Pons (tissue), 1 donor: ENCODE results near the gene BSPRY.
"Not testable (repeated sequence)": the region's sequence is repeated elsewhere in the genome, so short reads cannot be mapped to it uniquely, and the experiment has no call there.

ENCODE experiments used
- DNase-seq: peaks from one replicate; pipeline ENCODE4 v3.0.0-alpha.2; 2016; ENCODE audit warnings: low spot score

Gene BSPRY

GRCh38 chr9:113395000-113395861 lies 45.9 kb downstream of the BSPRY start:
- DNase-seq: no peak

DNA sequence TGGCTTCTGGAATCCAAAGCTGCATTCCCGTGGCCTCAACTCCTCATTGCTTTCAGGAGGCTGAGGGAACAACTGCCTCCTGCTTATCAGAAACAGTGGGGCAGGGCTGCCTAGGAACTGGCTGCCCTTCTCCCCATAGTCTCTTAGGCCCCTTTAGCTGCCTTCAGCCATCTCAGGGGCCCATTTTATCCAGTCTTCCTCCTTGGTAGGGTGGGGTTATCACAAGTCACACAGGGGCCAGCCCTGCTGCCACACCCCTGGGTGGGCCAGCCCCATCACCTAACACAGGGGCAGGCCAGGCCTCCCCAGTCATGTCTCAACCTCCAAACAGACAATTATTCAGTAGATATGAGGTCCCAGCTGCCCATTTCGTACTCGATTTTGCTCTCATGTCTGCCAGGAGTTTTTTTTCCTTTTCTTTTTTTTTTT lies 47.9 kb downstream of the BSPRY start:
- DNase-seq: no peak

DNA sequence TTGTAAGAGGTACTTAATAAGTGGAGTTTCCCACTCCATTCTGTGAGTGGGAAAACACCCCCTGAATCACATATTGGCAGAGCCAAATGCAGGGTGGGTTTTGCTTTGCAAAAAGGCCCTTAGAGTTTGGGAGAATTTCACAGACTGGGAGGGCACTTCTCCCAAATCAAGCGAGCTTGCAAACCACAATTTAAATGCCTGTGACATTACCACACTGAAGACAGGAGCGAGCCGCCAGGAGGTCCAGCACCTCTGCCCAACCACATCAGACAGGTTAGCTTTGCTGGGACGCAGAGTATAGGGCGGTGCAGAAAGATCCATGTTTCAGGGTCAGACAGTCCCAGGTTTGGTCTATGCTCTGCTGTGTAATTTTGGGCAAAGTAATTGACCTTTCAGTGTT lies 49.5 kb downstream of the BSPRY start:
- no peak for DNase-seq

DNA sequence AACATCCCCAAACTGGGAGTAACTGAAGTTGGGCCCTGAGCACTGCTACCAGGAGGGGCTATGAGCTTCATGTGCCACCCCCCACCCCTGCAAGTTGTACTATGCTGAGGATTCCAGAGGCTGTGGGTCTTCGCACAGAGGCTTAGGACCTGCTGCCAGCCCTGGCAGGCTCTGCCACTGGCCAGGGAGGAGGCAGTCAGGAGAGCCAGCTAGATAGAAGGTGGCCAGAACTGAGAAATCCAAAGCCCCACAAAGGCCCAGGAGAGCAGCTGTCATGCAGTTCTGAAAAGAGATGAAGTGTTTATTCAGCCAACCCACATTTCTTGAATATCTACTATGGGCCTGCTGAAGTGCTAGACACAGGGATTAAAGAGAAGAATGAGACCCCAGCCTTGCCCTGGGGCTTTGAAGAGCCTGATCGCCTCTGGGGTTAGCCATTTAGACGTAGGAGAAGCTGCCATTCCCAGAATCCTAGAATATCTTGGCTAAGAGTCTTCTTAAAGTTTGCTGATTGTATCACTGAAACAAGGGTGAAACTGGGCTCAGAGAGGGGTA lies 50.4 kb downstream of the BSPRY start:
- DNase-seq: no peak

- DNase-seq: peak; percentile 99
Measured at GRCh38 chr9:113401027-113401792, 51.9 kb downstream of the BSPRY start, which contains the start of gene ALAD. Gene ALAD (minus strand): TSS chr9:113401284. CDS start chr9:113393559, 7,725 bp downstream.

GRCh38 chr9:113403646-113404045 lies 54.3 kb downstream of the BSPRY start:
- peak; percentile 30 for DNase-seq

DNA sequence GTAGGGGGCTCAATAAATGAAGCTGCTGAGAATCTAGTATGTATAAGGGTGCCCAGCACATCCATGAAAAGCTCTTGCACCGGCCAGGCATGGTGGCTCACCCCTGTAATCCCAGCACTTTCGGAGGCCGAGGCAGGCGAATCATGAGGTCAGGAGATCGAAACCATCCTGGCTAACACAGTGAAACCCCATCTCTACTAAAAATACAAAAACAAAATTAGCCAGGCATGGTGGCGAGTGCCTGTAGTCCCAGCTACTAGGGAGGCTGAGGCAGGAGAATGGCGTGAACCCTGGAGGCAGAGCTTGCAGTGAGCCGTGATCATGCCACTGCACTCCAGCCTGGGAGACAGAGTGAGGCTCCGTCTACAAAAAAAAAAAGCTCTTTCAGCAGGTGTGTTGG lies 57.0 kb downstream of the BSPRY start:
- DNase-seq: not testable (repeated sequence)

GRCh38 chr9:113406873-113407511 lies 57.7 kb downstream of the BSPRY start:
- peak; percentile 74 for DNase-seq

GRCh38 chr9:113409481-113409880 lies 60.1 kb downstream of the BSPRY start:
- DNase-seq: no peak

GRCh38 chr9:113409883-113410206 lies 60.5 kb downstream of the BSPRY start:
- no peak for DNase-seq

DNA sequence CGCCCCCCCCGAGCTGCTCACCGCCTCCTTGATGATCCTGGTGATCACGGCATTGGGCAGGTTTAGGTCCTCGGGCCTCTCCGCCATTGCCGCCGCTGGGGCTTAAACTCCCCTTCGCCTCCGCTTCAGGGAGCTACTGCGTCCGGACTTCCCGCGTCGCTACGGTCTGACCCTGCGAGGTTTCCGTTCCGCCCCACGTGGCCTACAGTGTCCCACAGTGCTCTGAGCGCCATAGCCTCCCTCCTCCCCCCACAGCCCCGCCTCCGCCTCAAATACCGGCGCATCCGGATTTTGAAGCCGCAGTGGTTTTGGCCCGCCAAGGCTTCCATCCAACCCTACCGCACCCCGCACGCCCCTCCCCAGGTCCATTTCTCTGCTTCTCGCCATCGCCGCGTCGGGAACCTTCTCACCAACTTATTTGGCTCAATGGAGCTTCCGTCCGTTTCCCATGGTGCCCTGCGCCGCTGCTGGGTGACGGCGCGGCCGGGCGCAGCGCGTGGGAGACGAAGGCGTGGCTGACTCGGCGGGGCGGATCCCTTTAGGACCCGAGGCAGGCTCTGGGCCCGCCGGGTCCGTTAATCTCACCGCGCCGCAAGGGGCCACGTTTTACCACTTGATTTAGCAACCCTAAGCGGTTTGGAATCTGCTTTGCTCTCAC lies 61.0 kb downstream of the BSPRY start, which contains the start of the genes C9orf43 and POLE3:
Gene C9orf43 (plus strand): TSS at position 541 of the 658 bp plus-strand sequence. CDS start 2,747 bp downstream, outside the sequence.
Gene POLE3 (minus strand): TSS at position 469 of the 658 bp plus-strand sequence. CDS start 382 bp downstream, at position 87.
- peak; percentile 89 for DNase-seq

- peak; percentile 37 for DNase-seq
Measured at GRCh38 chr9:113416149-113416721, 66.9 kb downstream of the BSPRY start.

DNA sequence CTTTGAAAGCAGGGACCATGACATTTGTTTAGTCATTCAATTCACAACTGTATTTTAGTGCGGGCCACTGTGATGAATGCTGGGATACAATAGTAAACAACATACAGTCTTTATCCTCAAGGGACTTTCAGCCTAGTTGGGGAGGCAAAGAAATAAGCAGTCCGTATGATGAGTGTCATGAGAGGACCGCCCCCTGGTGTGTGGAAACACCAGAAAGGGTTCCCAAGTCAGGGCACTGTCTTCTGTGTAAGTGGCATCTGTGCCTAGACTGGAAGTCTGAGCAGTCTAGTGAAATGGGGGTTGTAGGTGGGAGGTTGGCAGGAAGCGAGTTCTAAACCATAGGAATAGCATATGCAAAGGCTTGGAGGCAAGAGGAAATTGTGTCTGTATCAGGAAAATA lies 68.0 kb downstream of the BSPRY start:
- no peak for DNase-seq
